K562 (cell line): ENCODE measurements around the gene ARL4C. TPM values are rescaled to one million over a fixed set of nuclear protein-coding genes. Genes with fewer than 3 reads are reported as not detected.

Source experiments
- ATAC-seq: fragments of 200-7000 bp; cut with Tn5 transposase; 3 replicates; pipeline ENCODE4 v1.9.1; 2020; ENCODE audit warnings: moderate library complexity
- BruUV-seq: library from RNA; stranded (reverse); fragments of 400-500 nt; replicated peaks from 2 replicates; lab custom pipeline; 2021; lab: Mats Ljungman, UMichigan
- CTCF ChIA-PET: fragments of 300-600 bp; formaldehyde crosslinking; extraction: SDS; loops from one replicate; lab custom pipeline; 2021; ENCODE audit warnings: low intra/inter-chr PET ratio; lab: Yijun Ruan, JAX
- POLR2A ChIA-PET: fragments of 300-600, 350-650 bp; sonication (Branson Sonifier 250); formaldehyde crosslinking; extraction: SDS; loops from one replicate; lab custom pipeline; 2021; ENCODE audit warnings: antibody characterized with exemption, inconsistent platforms; lab: Yijun Ruan, JAX
- DNase-seq, 4 experiments: peaks; one replicate each; pipeline versions ENCODE4 v3.0.0 to v3.0.0-alpha.2; 2011 to 2018; ENCODE audit warnings: low spot score in 3 of 4, mixed read lengths in 3 of 4; ENCODE audit errors: extremely low read depth in 1 of 4
- FAIRE-seq: peaks from 2 replicates; lab custom pipeline; 2011; peaks lifted over from hg19 to GRCh38; lab: Jason Lieb, UNC
- H2AFZ ChIP-seq: 2 replicates; pipeline ENCODE4 v1.6.0; 2011; ENCODE audit warnings: low read depth, low read length, control low read depth, inconsistent platforms
- H3K27ac ChIP-seq: fragments of 200-600 bp; 3 replicates; pipeline ENCODE4 v1.8.0; 2011; ENCODE audit warnings: low read depth, mild to moderate bottlenecking, control low read depth, inconsistent platforms, low read length, moderate library complexity, mixed read lengths; ENCODE audit errors: extremely low read depth
- H3K27me3 ChIP-seq, 2 experiments: fragments of 300-600 bp in 1 of 2; 2 replicates in 1 of 2; 3 replicates in 1 of 2; pipeline versions ENCODE4 v1.6.0 to v1.8.0; 2011; ENCODE audit warnings: inconsistent platforms in 2 of 2, low read length in 2 of 2, mild to moderate bottlenecking in 1 of 2, mixed read lengths in 1 of 2, moderate library complexity in 1 of 2; ENCODE audit not compliant: control insufficient read depth in 2 of 2, insufficient read depth in 2 of 2
- H3K36me3 ChIP-seq: fragments of 300-600 bp; 3 replicates; pipeline ENCODE4 v1.8.0; 2011; ENCODE audit warnings: mild to moderate bottlenecking, low read length, inconsistent platforms; ENCODE audit not compliant: control insufficient read depth, insufficient read depth
- H3K4me1 ChIP-seq, 2 experiments: fragments of 200-600 bp in 1 of 2; replicated peaks in 1 of 2; 2 replicates in 1 of 2; 3 replicates in 1 of 2; pipeline versions ENCODE4 v1.5.1 to v1.8.0; 2011; ENCODE audit warnings: inconsistent platforms in 2 of 2, low read length in 2 of 2, mild to moderate bottlenecking in 1 of 2, mixed read lengths in 1 of 2, moderate library complexity in 1 of 2; ENCODE audit not compliant: control insufficient read depth in 2 of 2, insufficient read depth in 2 of 2
- H3K4me2 ChIP-seq: 2 replicates; pipeline ENCODE4 v1.6.1; 2011; ENCODE audit warnings: low read length, control low read depth, inconsistent platforms, mixed read lengths; ENCODE audit not compliant: insufficient read depth
- H3K4me3 ChIP-seq: fragments of 200-600 bp; sonication (generic), shearing (Covaris generic); 2 replicates; pipeline ENCODE4 v1.5.1; 2016; ENCODE audit warnings: control low read depth, inconsistent platforms
- H3K79me2 ChIP-seq: fragments of 200-600 bp; 3 replicates; pipeline ENCODE4 v1.8.0; 2011; ENCODE audit warnings: low read length, inconsistent platforms; ENCODE audit not compliant: control insufficient read depth, insufficient read depth
- H3K9ac ChIP-seq, 2 experiments: 2 replicates each; pipeline versions ENCODE4 v1.6.0 to v1.6.1; 2011; ENCODE audit warnings: low read depth in 2 of 2, low read length in 2 of 2, control low read depth in 1 of 2, inconsistent platforms in 1 of 2, mild to moderate bottlenecking in 1 of 2, mixed read lengths in 1 of 2; ENCODE audit not compliant: insufficient read depth in 1 of 2
- H3K9me1 ChIP-seq: one replicate; pipeline ENCODE4 v1.6.0; 2011; ENCODE audit warnings: inconsistent platforms, mild to moderate bottlenecking, low read length, moderate library complexity; ENCODE audit not compliant: control insufficient read depth, insufficient read depth
- H3K9me3 ChIP-seq: replicated peaks from 2 replicates; pipeline ENCODE4 v1.5.1; 2011; ENCODE audit warnings: low read depth, low read length, inconsistent platforms; ENCODE audit not compliant: control insufficient read depth, insufficient read depth
- H4K20me1 ChIP-seq: replicated peaks from 2 replicates; pipeline ENCODE4 v1.6.1; 2011; ENCODE audit warnings: low read length, inconsistent platforms, mixed read lengths; ENCODE audit not compliant: control insufficient read depth, insufficient read depth
- BDP1 ChIP-seq: IDR thresholded peaks from 3 replicates; pipeline ENCODE4 v1.6.1; 2011; ENCODE audit not compliant: insufficient read length, insufficient read depth
- CGGBP1 ChIP-seq: fragments of 250-450 bp; sonication (Bioruptor Pico); IDR thresholded peaks from 2 replicates; pipeline ENCODE4 v1.9.0; 2021; ENCODE audit warnings: mild to moderate bottlenecking
- ELF2 ChIP-seq: fragments of 250-450 bp; sonication (Bioruptor Pico); IDR thresholded peaks from 2 replicates; pipeline ENCODE4 v1.5.0; 2021; ENCODE audit warnings: mild to moderate bottlenecking
- FOXO4 ChIP-seq: fragments of 450-650 bp; formaldehyde crosslinking; IDR thresholded peaks from 2 replicates; pipeline ENCODE4 v1.4.0; 2020; ENCODE audit warnings: mild to moderate bottlenecking, moderate library complexity
- FOXP1 ChIP-seq: sonication (generic); formaldehyde crosslinking; IDR thresholded peaks from 2 replicates; pipeline ENCODE4 v1.8.0; 2022; ENCODE audit warnings: mild to moderate bottlenecking, missing genetic modification reagents
- KDM1A ChIP-seq, 2 experiments: fragments of 450-650 bp; IDR thresholded peaks; 2 replicates each; pipeline ENCODE4 v1.6.1; 2016; ENCODE audit warnings: mild to moderate bottlenecking in 2 of 2
- NCOA1 ChIP-seq: fragments of 450-650 bp; IDR thresholded peaks from 2 replicates; pipeline ENCODE4 v1.6.1; 2016; ENCODE audit warnings: low read depth
- NRF1 ChIP-seq, 2 experiments: fragments of 450-650 bp; IDR thresholded peaks in 1 of 2; conservative IDR thresholded peaks in 1 of 2; 2 replicates each; pipeline ENCODE4 v1.6.1; 2014; ENCODE audit warnings: mild to moderate bottlenecking in 2 of 2
- PKNOX1 ChIP-seq: fragments of 450-650 bp; IDR thresholded peaks from 2 replicates; pipeline ENCODE4 v1.6.1; 2016
- PTRF ChIP-seq: fragments of 450-650 bp; IDR thresholded peaks from 2 replicates; pipeline ENCODE4 v1.6.1; 2016; ENCODE audit warnings: mild to moderate bottlenecking, missing genetic modification characterization, missing compliant biosample characterization
- ZNF232 ChIP-seq: sonication (generic); formaldehyde crosslinking; IDR thresholded peaks from 2 replicates; pipeline ENCODE4 v1.8.0; 2022; ENCODE audit warnings: mild to moderate bottlenecking, missing genetic modification reagents
- ZNF24 ChIP-seq: fragments of 450-650 bp; IDR thresholded peaks from 2 replicates; pipeline ENCODE4 v1.6.1; 2016
- ZNF449 ChIP-seq: fragments of 250-450 bp; sonication (Bioruptor Pico); IDR thresholded peaks from 2 replicates; pipeline ENCODE4 v1.8.0; 2022; ENCODE audit warnings: moderate library complexity, mild to moderate bottlenecking, inconsistent platforms
- ZNF511 ChIP-seq: sonication (generic); formaldehyde crosslinking; IDR thresholded peaks from 2 replicates; pipeline ENCODE4 v1.8.0; 2022; ENCODE audit warnings: mild to moderate bottlenecking, missing genetic modification reagents
- WGBS: fragments of 100-300 bp; shearing (Covaris generic); methylation state at CpG from one replicate; pipeline ENCODE4 v1.1.6; 2016; ENCODE audit warnings: low coverage, mixed read lengths; ENCODE audit not compliant: insufficient coverage; ENCODE audit errors: missing lambda C conversion rate; 5-methylcytosine and 5-hydroxymethylcytosine counted together
- in situ Hi-C: fragments of 300-500 bp; cut with MboI; formaldehyde crosslinking; loops from 4 replicates; pipeline ENCODE4 v1.15.0; 2018; ENCODE audit warnings: inconsistent platforms, mixed read lengths
- intact Hi-C: fragments of 100-400 bp; cut with micrococcal nuclease; formaldehyde crosslinking; loops from 2 replicates; pipeline ENCODE4 v1.14.2; 2022
- polyA plus RNA-seq, 8 experiments: library from polyadenylated mRNA; depleted of rRNA in 4 of 8; stranded (reverse) in 5 of 8; unstranded in 3 of 8; fragments of >200 nt; fragmentation: Nextera tagmentation in 2 of 8; fragmentation: Illumina TruSeq in 1 of 8; extraction: Ambion mirVana in 2 of 8; extraction: Trizol in 1 of 8; gene quantifications; 2 replicates each; pipeline versions ENCODE4 v1.2.1 to v1.2.3, GENCODE V29; 2011 to 2014; ENCODE audit warnings: inconsistent platforms in 1 of 8, missing spikeins in 1 of 8
- total RNA-seq, 7 experiments: library from RNA; depleted of rRNA in 6 of 7; stranded (reverse); fragments of >200 nt in 6 of 7; fragmentation: Illumina TruSeq in 2 of 7; extraction: Trizol in 2 of 7; gene quantifications; 2 replicates each; pipeline versions ENCODE4 v1.2.1 to v1.2.3, GENCODE V29; 2011 to 2021; ENCODE audit warnings: low replicate concordance in 1 of 7

ARL4C gene
- total and polyA plus RNA-seq, 9 of the 15 experiments (the other 6 are each of a cell fraction or from before 2014, with no cell fraction given), result 0.03 to 0.11 (median 0.04) TPM; not detected in 5

- TF ChIP-seq FOXO4 (CRISPR knock-in tag), result no peak
- TF ChIP-seq NCOA1, result no peak
These were observed 38.4 kb downstream of the ARL4C start (continued) for GRCh38 chr2:234458466-234458865.

- no peaks in the 10 kb centered on the region for H3K9me1 ChIP-seq
- H3K4me3 ChIP-seq, result no peak overlapping the region
- H2AFZ ChIP-seq, result no peak overlapping the region
- intact Hi-C loops (no loop called here), in situ Hi-C loops (no loop called here)
- CTCF ChIA-PET, result no interaction called here
- H3K9me3 ChIP-seq, result no peaks in the 10 kb centered on the region
- TF ChIP-seq ZNF232 (CRISPR knock-in tag), result no peak
- TF ChIP-seq ZNF449 (CRISPR knock-in tag), result no peak
- TF ChIP-seq ZNF511 (CRISPR knock-in tag), result no peak
- no peak for TF ChIP-seq KDM1A (IDR thresholded peaks at IDR 0.05)
- no peak for TF ChIP-seq FOXP1 (CRISPR knock-in tag)
- TF ChIP-seq BDP1, result no peak
- no peak for TF ChIP-seq NRF1 (conservative IDR thresholded peaks at IDR 0.05 in 1 of 2, IDR thresholded peaks at IDR 0.05 in 1 of 2)
- no peak for TF ChIP-seq ELF2 (CRISPR knock-in tag)
- no peak for TF ChIP-seq CGGBP1 (CRISPR knock-in tag)
- TF ChIP-seq PTRF, result no peak
- TF ChIP-seq ZNF24, result no peak
- no peak for TF ChIP-seq PKNOX1
- TF ChIP-seq, all 486 proteins: peak for 0
- Histone ChIP-seq H3K27me3 (peaks cover 0 to 11% of the 10 kb centered on the region in 2 experiments; a peak in 2 of 5 replicates), H3K36me3 (no peaks in the 10 kb centered on the region), H3K79me2 (no peaks in the 10 kb centered on the region), H3K27ac (no peak overlapping the region), H3K4me1 (no peaks in the 10 kb centered on the region), H4K20me1 (no peaks in the 10 kb centered on the region), H3K4me2 (no peak overlapping the region), H3K9ac (no peak overlapping the region)
- no peak for ATAC-seq
- 0% methylated on average over 2 of the region's 2 CpGs for WGBS
- DNase-seq, result no peak
- POLR2A ChIA-PET, result no interaction called here
- FAIRE-seq, result no peak
- no TSS peak for BruUV-seq
These were observed 39.5 kb downstream of the ARL4C start for GRCh38 chr2:234457421-234457820.
